LNCaP clone FGC (cell line): ENCODE measurements around the gene PCED1A.

Source experiments
- DNase-seq: peaks from one replicate; pipeline ENCODE4 v3.0.0-alpha.2; 2011; ENCODE audit warnings: low read depth
- H3K4me3 ChIP-seq: 2 replicates; pipeline ENCODE4 v1.5.1; 2011; ENCODE audit warnings: mild to moderate bottlenecking, low read depth, low read length, control low read depth
- TF ChIP-seq, protein P1 (sequence below): IDR thresholded peaks from 2 replicates; pipeline ENCODE4 v1.5.1; 2012; ENCODE audit warnings: mild to moderate bottlenecking; ENCODE audit not compliant: control insufficient read depth, insufficient read depth; ENCODE audit errors: extremely low read depth

Gene PCED1A

DNA sequence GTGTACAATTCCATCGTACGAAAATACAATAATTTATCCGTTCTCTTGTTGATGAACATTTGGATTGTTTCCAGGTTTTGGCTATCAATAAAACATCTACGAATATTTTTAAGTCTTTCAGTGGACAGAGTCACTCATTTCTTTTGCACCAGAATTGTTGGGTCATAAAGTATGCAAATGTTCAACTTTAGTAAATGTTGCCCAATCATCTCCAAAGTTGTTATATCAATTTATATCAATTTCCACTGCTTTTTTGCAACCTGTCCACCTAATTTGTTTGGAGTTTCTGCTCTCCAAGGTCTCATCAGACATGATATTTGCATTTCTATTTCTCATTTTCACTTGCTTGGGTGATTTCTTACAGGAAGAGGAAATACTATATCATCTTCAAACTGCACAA, 13.8 kb downstream of the PCED1A start:
- no peak for DNase-seq
- H3K4me3 ChIP-seq, result no peak overlapping the region
- TF ChIP-seq, protein P1, sequence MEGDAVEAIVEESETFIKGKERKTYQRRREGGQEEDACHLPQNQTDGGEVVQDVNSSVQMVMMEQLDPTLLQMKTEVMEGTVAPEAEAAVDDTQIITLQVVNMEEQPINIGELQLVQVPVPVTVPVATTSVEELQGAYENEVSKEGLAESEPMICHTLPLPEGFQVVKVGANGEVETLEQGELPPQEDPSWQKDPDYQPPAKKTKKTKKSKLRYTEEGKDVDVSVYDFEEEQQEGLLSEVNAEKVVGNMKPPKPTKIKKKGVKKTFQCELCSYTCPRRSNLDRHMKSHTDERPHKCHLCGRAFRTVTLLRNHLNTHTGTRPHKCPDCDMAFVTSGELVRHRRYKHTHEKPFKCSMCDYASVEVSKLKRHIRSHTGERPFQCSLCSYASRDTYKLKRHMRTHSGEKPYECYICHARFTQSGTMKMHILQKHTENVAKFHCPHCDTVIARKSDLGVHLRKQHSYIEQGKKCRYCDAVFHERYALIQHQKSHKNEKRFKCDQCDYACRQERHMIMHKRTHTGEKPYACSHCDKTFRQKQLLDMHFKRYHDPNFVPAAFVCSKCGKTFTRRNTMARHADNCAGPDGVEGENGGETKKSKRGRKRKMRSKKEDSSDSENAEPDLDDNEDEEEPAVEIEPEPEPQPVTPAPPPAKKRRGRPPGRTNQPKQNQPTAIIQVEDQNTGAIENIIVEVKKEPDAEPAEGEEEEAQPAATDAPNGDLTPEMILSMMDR, result no peak

DNA sequence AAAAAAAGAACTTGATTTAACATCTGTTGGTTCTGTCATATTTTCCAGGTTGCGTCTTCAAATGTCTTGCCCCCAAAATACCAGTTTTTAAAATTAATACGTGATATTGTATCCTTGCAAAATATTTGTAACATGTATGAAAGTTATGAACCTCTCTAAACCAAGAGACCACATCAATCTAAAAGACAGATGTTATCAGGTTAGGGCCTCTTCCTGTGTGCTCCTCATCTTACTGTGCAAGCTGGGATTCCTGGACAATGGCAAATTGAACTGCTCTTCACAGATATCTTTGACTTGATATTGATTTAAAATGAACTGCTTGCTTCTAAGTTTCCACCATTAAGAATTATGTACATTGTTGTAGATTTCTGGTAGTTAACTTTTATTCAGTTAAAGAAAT, 14.7 kb downstream of the PCED1A start:
- no peak overlapping the region for H3K4me3 ChIP-seq
- no peak for DNase-seq
- TF ChIP-seq, protein P1, result no peak

DNA sequence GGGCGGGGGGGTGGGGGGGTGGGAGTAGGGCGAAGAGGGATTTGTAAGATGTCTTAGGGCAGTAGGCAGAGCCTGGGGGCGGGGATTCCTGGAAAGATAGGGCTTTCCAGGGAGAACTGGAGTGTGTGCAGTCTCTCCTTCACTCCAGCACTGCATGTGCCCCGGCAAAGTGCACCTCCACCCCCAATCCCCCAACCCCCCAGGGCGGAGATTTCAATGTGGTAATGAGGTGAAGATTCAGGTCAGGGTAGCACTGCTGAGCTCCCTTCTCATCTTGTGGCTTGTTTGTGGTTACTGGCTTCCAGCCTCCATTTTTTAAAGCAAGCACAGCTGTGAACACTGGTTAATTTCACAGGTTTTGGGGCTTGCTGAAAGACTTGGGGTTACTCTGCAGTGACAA, 18.4 kb downstream of the PCED1A start:
- H3K4me3 ChIP-seq, result no peak overlapping the region
- no peak for DNase-seq
- TF ChIP-seq, protein P1, result no peak

DNA sequence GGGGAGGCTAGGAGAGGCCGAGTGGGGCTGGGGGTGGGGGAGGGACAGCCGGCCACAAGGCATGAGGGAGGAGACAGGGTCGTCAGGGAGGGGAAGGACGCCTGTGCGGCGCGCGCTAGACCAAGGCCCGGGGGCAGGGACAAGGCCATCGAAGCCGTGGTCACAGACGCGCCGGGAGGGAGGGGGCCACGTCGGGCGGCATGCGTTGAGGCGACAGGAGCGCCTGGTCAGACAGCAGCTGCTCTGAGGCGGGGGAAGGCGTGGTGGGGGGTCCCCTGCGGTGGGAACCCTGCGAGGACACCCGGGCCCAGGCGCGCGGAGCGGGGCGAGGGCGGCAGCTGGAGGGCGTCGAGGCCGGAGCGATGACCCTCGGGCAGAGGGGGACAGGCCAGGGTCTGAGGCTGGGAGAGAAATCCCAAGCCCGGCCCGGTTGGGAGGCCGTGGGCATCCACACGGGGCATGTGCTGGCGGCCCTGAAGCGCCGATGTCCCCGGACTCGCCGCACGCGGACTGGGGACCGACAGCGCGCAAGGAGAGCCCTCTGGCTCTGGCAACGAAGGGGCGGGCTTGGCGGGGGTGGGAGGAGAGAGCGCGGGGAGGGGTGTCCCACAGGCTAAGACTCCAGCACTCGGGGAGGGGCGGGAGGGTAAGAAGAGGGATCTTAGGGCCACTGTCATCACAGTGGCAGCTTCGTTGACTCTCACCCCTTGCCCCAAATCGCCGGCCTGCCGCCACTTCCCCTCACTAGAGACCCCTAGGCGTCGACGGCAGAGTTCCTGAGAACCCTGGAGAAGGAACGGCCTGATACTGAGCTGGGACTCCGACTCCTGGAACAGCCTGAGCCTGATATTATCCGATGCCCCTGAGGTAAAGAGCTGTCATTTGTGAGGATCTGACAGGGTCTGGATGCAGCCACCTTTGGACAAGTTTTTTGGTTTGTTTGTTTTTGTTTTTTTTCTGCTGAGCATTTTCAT, 19.3 kb downstream of the PCED1A start:
- TF ChIP-seq, protein P1, result no peak
- H3K4me3 ChIP-seq, result no peak overlapping the region
- DNase-seq, result no peak

DNA sequence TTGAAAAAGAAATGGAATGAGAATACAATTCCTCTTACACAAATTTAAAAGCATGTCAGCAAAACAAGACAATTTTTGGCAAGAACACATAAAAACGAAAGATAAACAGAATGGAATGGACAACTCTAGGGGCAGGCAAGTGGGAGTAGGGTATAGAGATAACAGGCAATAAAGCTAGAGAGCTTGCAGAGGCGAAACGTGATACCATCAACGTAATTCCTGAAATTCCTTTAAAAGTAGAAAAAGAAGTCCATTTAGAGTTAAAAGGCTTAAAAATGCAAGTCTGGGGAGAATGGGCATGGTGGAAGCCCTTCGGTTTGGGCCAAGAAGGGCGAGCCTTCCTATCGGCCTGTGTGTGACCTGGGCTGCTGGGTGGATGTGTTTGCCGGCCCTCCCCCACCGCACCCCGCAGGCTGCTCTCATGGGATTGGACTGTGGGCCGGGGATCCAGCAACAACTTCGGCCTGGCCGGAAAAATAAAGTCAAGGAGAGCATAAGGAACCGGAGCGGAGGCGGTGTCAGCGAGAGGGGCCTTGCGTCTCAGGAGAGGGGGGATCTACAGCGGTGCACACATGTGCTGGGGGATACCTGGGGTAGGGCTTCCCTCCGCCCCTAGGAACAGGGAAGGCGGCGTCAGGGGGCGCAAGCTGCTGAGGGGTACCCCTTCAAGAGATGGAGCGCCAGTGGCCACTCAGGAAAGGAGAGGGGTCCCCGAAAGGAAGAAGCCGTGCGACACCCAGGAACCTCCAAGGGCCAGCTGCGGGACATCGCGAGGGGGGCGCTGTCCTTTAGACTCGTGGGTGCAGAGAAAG, 20.2 kb downstream of the PCED1A start:
- no peak overlapping the region for H3K4me3 ChIP-seq
- no peak for DNase-seq
- TF ChIP-seq, protein P1, result no peak

DNA sequence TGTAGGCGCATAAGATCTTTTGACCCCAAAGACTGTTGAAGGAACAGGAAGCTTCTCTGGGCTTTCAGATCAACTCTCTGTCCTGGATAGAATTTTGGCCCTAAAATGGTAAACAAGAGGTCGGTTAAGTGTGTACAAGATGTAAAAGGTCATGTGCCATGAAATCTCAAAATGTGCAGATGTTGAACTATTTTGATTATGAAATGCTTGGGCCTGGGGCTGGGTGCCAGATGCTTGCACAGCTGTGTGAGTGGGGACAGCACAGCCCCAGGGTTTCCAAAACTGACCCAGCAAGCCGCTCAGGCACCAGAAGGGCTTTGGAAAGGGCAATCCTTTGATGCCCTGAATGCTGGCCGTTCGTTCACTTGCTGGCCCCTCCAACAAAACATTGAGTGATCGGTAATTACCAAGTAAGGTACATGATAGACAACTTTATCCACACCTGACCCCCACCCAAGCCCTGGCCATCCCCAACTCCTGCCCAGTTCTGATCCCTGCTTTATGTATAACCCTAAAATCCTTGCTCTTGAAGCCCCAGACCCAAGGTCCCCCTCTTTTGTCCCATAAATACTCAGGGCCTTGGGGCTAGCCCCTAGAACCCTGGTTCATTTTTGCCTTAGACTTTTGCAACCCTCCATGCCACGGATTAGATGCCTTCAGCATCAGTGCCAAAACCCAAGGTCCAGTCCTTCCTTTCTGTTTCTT, 22.4 kb downstream of the PCED1A start:
- DNase-seq, result no peak
- TF ChIP-seq, protein P1, result no peak
- H3K4me3 ChIP-seq, result no peak overlapping the region
